GM23248 (cell line): ENCODE results near the gene ADAM15.

Experiments
- EZH2 ChIP-seq: fragments of 200-600 bp; sonication (generic); IDR thresholded peaks from 2 replicates; pipeline ENCODE4 v1.6.1; 2018; ENCODE audit warnings: antibody characterized with exemption, mild to moderate bottlenecking; ENCODE audit not compliant: insufficient read depth, poor library complexity, severe bottlenecking
- EZH2phosphoT487 ChIP-seq: fragments of 200-600 bp; sonication (generic); IDR thresholded peaks from 2 replicates; pipeline ENCODE4 v1.6.1; 2018; ENCODE audit warnings: antibody characterized with exemption, moderate library complexity, mild to moderate bottlenecking, low read depth; ENCODE audit not compliant: insufficient read depth

DNA sequence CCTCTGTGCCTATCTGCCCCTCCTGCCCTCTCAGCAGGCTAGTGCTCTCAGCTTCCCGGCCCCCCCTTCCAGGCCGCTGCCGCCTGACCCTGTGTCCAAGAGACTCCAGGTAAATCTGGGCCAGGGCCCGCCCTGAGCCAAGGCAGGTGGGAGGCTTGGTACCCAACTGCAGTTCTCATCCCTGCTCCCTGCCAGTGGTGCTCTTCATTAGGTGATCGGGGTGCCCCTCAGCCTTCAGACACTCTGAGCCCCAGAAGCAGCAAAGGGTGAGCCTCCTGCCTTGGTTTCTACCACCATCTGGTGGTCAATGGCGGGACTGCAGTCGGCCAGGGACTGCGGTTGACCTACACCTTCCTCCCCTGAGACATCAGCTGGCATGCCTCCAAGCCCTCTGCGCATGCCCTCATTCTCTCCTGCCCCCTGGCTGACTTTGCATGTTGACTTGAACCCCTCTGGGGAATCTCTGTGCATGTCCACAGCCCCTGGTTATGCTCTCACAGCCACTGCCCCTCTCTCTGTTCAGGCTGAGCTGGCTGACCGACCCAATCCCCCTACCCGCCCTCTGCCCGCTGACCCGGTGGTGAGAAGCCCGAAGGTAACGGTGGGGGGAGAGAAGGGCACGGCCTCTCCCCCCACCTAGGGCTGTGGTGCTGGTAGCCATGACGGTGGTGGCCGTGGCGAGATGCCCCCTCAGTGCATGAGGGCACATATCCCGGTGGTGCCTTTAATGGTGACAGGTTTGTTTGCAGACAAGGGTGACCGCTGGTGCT, 10.4 kb downstream of the ADAM15 start:
- TF ChIP-seq EZH2 = no peak
- TF ChIP-seq EZH2phosphoT487 = no peak
